DOHH2 (cell line): ENCODE results near the gene KIF9.

Experiments used
- H3F3A ChIP-seq: fragments of 200-600 bp; sonication (generic), shearing (Covaris generic); 2 replicates; pipeline ENCODE4 v1.6.0; 2016; ENCODE audit warnings: antibody characterized with exemption, mild to moderate bottlenecking; ENCODE audit not compliant: control insufficient read depth, insufficient read depth
- H3K27ac ChIP-seq: fragments of 200-600 bp; sonication (generic); 2 replicates; pipeline ENCODE4 v1.5.1; 2014; ENCODE audit warnings: low read depth, mild to moderate bottlenecking, low read length, moderate library complexity
- H3K27me3 ChIP-seq: fragments of 200-600 bp; sonication (generic); 2 replicates; pipeline ENCODE4 v1.6.1; 2014; ENCODE audit warnings: mild to moderate bottlenecking, low read length, mixed read lengths; ENCODE audit not compliant: control insufficient read depth
- H3K36me3 ChIP-seq: fragments of 200-600 bp; sonication (generic); 2 replicates; pipeline ENCODE4 v1.6.1; 2014; ENCODE audit warnings: mild to moderate bottlenecking, low read length, moderate library complexity, mixed read lengths; ENCODE audit not compliant: control insufficient read depth
- H3K4me1 ChIP-seq: fragments of 200-600 bp; sonication (generic); 2 replicates; pipeline ENCODE4 v1.6.1; 2014; ENCODE audit warnings: mild to moderate bottlenecking, low read length, mixed read lengths; ENCODE audit not compliant: control insufficient read depth
- H3K4me2 ChIP-seq: fragments of 200-600 bp; sonication (generic); 2 replicates; pipeline ENCODE4 v1.6.0; 2014; ENCODE audit warnings: mild to moderate bottlenecking, low read length, moderate library complexity
- H3K4me3 ChIP-seq: fragments of 200-600 bp; sonication (generic); 2 replicates; pipeline ENCODE4 v1.5.1; 2014; ENCODE audit warnings: mild to moderate bottlenecking, low read length, mixed read lengths
- H3K79me2 ChIP-seq: fragments of 200-600 bp; sonication (generic); 2 replicates; pipeline ENCODE4 v1.6.1; 2014; ENCODE audit warnings: mild to moderate bottlenecking, low read length, mixed read lengths; ENCODE audit not compliant: control insufficient read depth
- H3K9me2 ChIP-seq: fragments of 200-600 bp; sonication (generic); replicated peaks from 2 replicates; pipeline ENCODE4 v1.6.1; 2014; ENCODE audit warnings: mild to moderate bottlenecking, low read length, mixed read lengths; ENCODE audit not compliant: control insufficient read depth
- H3K9me3 ChIP-seq: fragments of 200-600 bp; sonication (generic); 2 replicates; pipeline ENCODE4 v1.6.1; 2014; ENCODE audit warnings: antibody characterized with exemption, low read length, mixed read lengths; ENCODE audit not compliant: control insufficient read depth, insufficient read depth
- H4K20me1 ChIP-seq: fragments of 200-600 bp; sonication (generic); 2 replicates; pipeline ENCODE4 v1.6.0; 2014; ENCODE audit warnings: low read depth, mild to moderate bottlenecking, antibody characterized with exemption, low read length, moderate library complexity; ENCODE audit not compliant: control insufficient read depth, insufficient read depth
- CTCF ChIP-seq: fragments of 200-600 bp; sonication (generic); IDR thresholded peaks from one replicate; pipeline ENCODE4 v1.5.1; 2014; ENCODE audit warnings: antibody characterized with exemption, mild to moderate bottlenecking, low read depth, low read length; ENCODE audit not compliant: poor library complexity, severe bottlenecking
- EZH2phosphoT487 ChIP-seq: fragments of 200-600 bp; sonication (generic); IDR thresholded peaks from 2 replicates; pipeline ENCODE4 v1.6.1; 2017; ENCODE audit warnings: borderline replicate concordance, mild to moderate bottlenecking, antibody characterized with exemption, low read length, moderate library complexity, mixed read lengths

KIF9 gene

GRCh38 chr3:47274652-47275051 lies 7.9 kb downstream of the KIF9 start:
- Histone ChIP-seq H3K4me3 (no peak overlapping the region), H3F3A (no peaks in the 10 kb centered on the region), H3K4me2 (no peak overlapping the region), H3K9me3 (no peaks in the 10 kb centered on the region), H3K9me2 (no peaks in the 10 kb centered on the region), H3K79me2 (no peaks in the 10 kb centered on the region), H3K36me3 (no peaks in the 10 kb centered on the region), H3K4me1 (peaks cover 6% of the 10 kb centered on the region; the same call in 1 of the 2 replicates), H3K27me3 (no peaks in the 10 kb centered on the region), H4K20me1 (no peaks in the 10 kb centered on the region), H3K27ac (no peak overlapping the region)
- TF ChIP-seq EZH2phosphoT487 (no peak), CTCF (no peak)

- Histone ChIP-seq H4K20me1 (no peaks in the 10 kb centered on the region), H3K9me3 (no peaks in the 10 kb centered on the region), H3K27ac (no peak overlapping the region), H3F3A (no peaks in the 10 kb centered on the region), H3K4me1 (peaks cover 6% of the 10 kb centered on the region; the same call in 1 of the 2 replicates), H3K36me3 (no peaks in the 10 kb centered on the region), H3K4me3 (no peak overlapping the region), H3K79me2 (no peaks in the 10 kb centered on the region), H3K4me2 (no peak overlapping the region), H3K27me3 (no peaks in the 10 kb centered on the region), H3K9me2 (no peaks in the 10 kb centered on the region)
- no peak for TF ChIP-seq EZH2phosphoT487
- TF ChIP-seq CTCF = no peak
Measured at GRCh38 chr3:47273564-47273963, 9.0 kb downstream of the KIF9 start.

GRCh38 chr3:47270526-47270925 lies 12.1 kb downstream of the KIF9 start:
- no peaks in the 10 kb centered on the region for H4K20me1 ChIP-seq
- H3K36me3 ChIP-seq = no peaks in the 10 kb centered on the region
- peaks cover 3% of the 10 kb centered on the region; the same call in 1 of the 2 replicates for H3F3A ChIP-seq
- H3K27ac ChIP-seq = no peak overlapping the region
- H3K4me2 ChIP-seq = no peak overlapping the region
- no peaks in the 10 kb centered on the region for H3K79me2 ChIP-seq
- TF ChIP-seq CTCF = no peak
- TF ChIP-seq EZH2phosphoT487 = no peak
- H3K4me1 ChIP-seq = peaks cover 25% of the 10 kb centered on the region
- no peak overlapping the region for H3K4me3 ChIP-seq
- H3K9me2 ChIP-seq = no peaks in the 10 kb centered on the region
- H3K9me3 ChIP-seq = no peaks in the 10 kb centered on the region
- no peaks in the 10 kb centered on the region for H3K27me3 ChIP-seq

GRCh38 chr3:47267490-47267824 lies 15.1 kb downstream of the KIF9 start:
- Histone ChIP-seq H3K4me3 (no peak overlapping the region), H4K20me1 (no peaks in the 10 kb centered on the region), H3K4me2 (no peak overlapping the region), H3K9me3 (no peaks in the 10 kb centered on the region), H3K27ac (no peak overlapping the region), H3K36me3 (no peaks in the 10 kb centered on the region), H3K9me2 (no peaks in the 10 kb centered on the region), H3K79me2 (no peaks in the 10 kb centered on the region), H3K27me3 (no peaks in the 10 kb centered on the region), H3K4me1 (peaks cover 19% of the 10 kb centered on the region), H3F3A (peaks cover 3% of the 10 kb centered on the region; the same call in 1 of the 2 replicates)
- TF ChIP-seq CTCF (no peak), EZH2phosphoT487 (no peak)
